Neural cell (in vitro differentiated cells): ENCODE measurements around the gene LPAR1. TPM values are rescaled to one million over a fixed set of nuclear protein-coding genes. Genes with fewer than 3 reads are reported as not detected.

Experiments used
- H2AFZ ChIP-seq: fragments of 200-600, 300-800 bp; sonication (generic), shearing (Covaris generic); 2 replicates; pipeline ENCODE4 v1.6.0; 2014; ENCODE audit warnings: low read depth, mild to moderate bottlenecking, antibody characterized with exemption, low read length, moderate library complexity
- H3F3A ChIP-seq: fragments of 200-600 bp; shearing (Covaris generic); 2 replicates; pipeline ENCODE4 v1.6.1; 2016; ENCODE audit warnings: mild to moderate bottlenecking, moderate library complexity, mixed read lengths, antibody characterized with exemption, low read length; ENCODE audit not compliant: insufficient read depth, poor library complexity, severe bottlenecking
- H3K27ac ChIP-seq: fragments of 200-600, 300-800 bp; sonication (generic), shearing (Covaris generic); 2 replicates; pipeline ENCODE4 v1.5.1; 2014; ENCODE audit warnings: mild to moderate bottlenecking, low read length, moderate library complexity
- H3K27me3 ChIP-seq: fragments of 300-800, 200-600 bp; sonication (generic), shearing (Covaris generic); 2 replicates; pipeline ENCODE4 v1.6.0; 2014; ENCODE audit warnings: mild to moderate bottlenecking, low read depth, low read length, moderate library complexity; ENCODE audit not compliant: insufficient read depth
- H3K36me3 ChIP-seq: fragments of 300-800, 200-600 bp; sonication (generic), shearing (Covaris generic); 2 replicates; pipeline ENCODE4 v1.5.1; 2014; ENCODE audit warnings: mild to moderate bottlenecking, antibody characterized with exemption, low read length, moderate library complexity; ENCODE audit not compliant: insufficient read depth
- H3K4me2 ChIP-seq: fragments of 300-800, 200-600 bp; sonication (generic), shearing (Covaris generic); 2 replicates; pipeline ENCODE4 v1.6.0; 2014; ENCODE audit warnings: mild to moderate bottlenecking, low read length
- H3K4me3 ChIP-seq: fragments of 300-800, 200-600 bp; sonication (generic), shearing (Covaris generic); 2 replicates; pipeline ENCODE4 v1.5.1; 2014; ENCODE audit warnings: mild to moderate bottlenecking, low read length, moderate library complexity
- H3K79me2 ChIP-seq: fragments of 200-600 bp; shearing (Covaris generic); replicated peaks from 2 replicates; pipeline ENCODE4 v1.6.0; 2014; ENCODE audit warnings: mild to moderate bottlenecking, low read length, moderate library complexity; ENCODE audit not compliant: insufficient read depth
- H3K9ac ChIP-seq: fragments of 300-800, 200-600 bp; sonication (generic), shearing (Covaris generic); 2 replicates; pipeline ENCODE4 v1.6.1; 2016; ENCODE audit warnings: mild to moderate bottlenecking, low read length, mixed read lengths
- H3K9me2 ChIP-seq: fragments of 200-600 bp; shearing (Covaris generic); 2 replicates; pipeline ENCODE4 v1.6.1; 2016; ENCODE audit warnings: mild to moderate bottlenecking, low read length, mixed read lengths; ENCODE audit not compliant: insufficient read depth
- H3K9me3 ChIP-seq: fragments of 200-600, 300-800 bp; sonication (generic), shearing (Covaris generic); 2 replicates; pipeline ENCODE4 v1.6.1; 2016; ENCODE audit warnings: mild to moderate bottlenecking, mixed run types, low read length, moderate library complexity, mixed read lengths
- H4K20me1 ChIP-seq: fragments of 200-600 bp; shearing (Covaris generic); 2 replicates; pipeline ENCODE4 v1.6.1; 2016; ENCODE audit warnings: mild to moderate bottlenecking, mixed run types; ENCODE audit not compliant: insufficient read depth
- CTCF ChIP-seq: fragments of 450-650 bp; IDR thresholded peaks from 2 replicates; pipeline ENCODE4 v1.5.1; 2014; ENCODE audit warnings: antibody characterized with exemption, mild to moderate bottlenecking, moderate library complexity; ENCODE audit not compliant: poor library complexity, severe bottlenecking
- EP300 ChIP-seq: fragments of 450-650 bp; conservative IDR thresholded peaks from 2 replicates; pipeline ENCODE4 v1.6.1; 2014; ENCODE audit warnings: antibody characterized with exemption, mild to moderate bottlenecking, moderate library complexity; ENCODE audit not compliant: poor library complexity, severe bottlenecking
- EZH2 ChIP-seq: fragments of 200-600, 300-800 bp; shearing (Covaris generic), sonication (generic); IDR thresholded peaks from 2 replicates; pipeline ENCODE4 v1.6.1; 2014; ENCODE audit warnings: antibody characterized with exemption, low read length, borderline replicate concordance, mild to moderate bottlenecking; ENCODE audit not compliant: insufficient read depth, poor library complexity, severe bottlenecking
- MXI1 ChIP-seq: fragments of 450-650 bp; conservative IDR thresholded peaks from 2 replicates; pipeline ENCODE4 v1.6.1; 2014; ENCODE audit warnings: antibody characterized with exemption, mild to moderate bottlenecking; ENCODE audit not compliant: poor library complexity, severe bottlenecking
- POLR2AphosphoS5 ChIP-seq: IDR thresholded peaks from 2 replicates; pipeline ENCODE4 v1.6.1; 2012
- RAD21 ChIP-seq: fragments of 450-650 bp; conservative IDR thresholded peaks from 2 replicates; pipeline ENCODE4 v1.6.1; 2014; ENCODE audit warnings: antibody characterized with exemption, mild to moderate bottlenecking, moderate library complexity
- REST ChIP-seq: IDR thresholded peaks from 2 replicates; pipeline ENCODE4 v1.6.1; 2012; ENCODE audit warnings: borderline replicate concordance
- SMC3 ChIP-seq: fragments of 450-650 bp; conservative IDR thresholded peaks from 2 replicates; pipeline ENCODE4 v1.6.1; 2014; ENCODE audit warnings: antibody characterized with exemption, mild to moderate bottlenecking, moderate library complexity; ENCODE audit not compliant: poor library complexity
- TAF1 ChIP-seq: IDR thresholded peaks from 2 replicates; pipeline ENCODE4 v1.6.1; 2012; ENCODE audit warnings: low read depth
- polyA plus RNA-seq: library from polyadenylated mRNA; depleted of rRNA; stranded (reverse); fragments of >200 nt; gene quantifications from 2 replicates; pipeline ENCODE4 v1.2.3, GENCODE V29; 2014

The LPAR1 gene
- polyA plus RNA-seq, 1 donor from 2014 or later: 0.54 TPM

GRCh38 chr9:111034898-111035539 lies 3.3 kb downstream of the LPAR1 start:
- Histone ChIP-seq H3K79me2 (no peaks in the 10 kb centered on the region), H3K4me3 (no peak overlapping the region), H3K27ac (no peak overlapping the region), H3K9ac (no peak overlapping the region), H4K20me1 (no peaks in the 10 kb centered on the region), H3K9me2 (no peaks in the 10 kb centered on the region), H2AFZ (no peak overlapping the region), H3K36me3 (no peaks in the 10 kb centered on the region), H3F3A (no peaks in the 10 kb centered on the region), H3K4me2 (no peak overlapping the region), H3K27me3 (peaks cover 56% of the 10 kb centered on the region), H3K9me3 (no peaks in the 10 kb centered on the region)
- TF ChIP-seq TAF1: no peak

- H3K27ac ChIP-seq: no peak overlapping the region
- H3K27me3 ChIP-seq: peaks cover 49% of the 10 kb centered on the region
- no peak for TF ChIP-seq REST
- TF ChIP-seq SMC3: no peak
- no peak for TF ChIP-seq POLR2AphosphoS5
- TF ChIP-seq EP300: no peak
- no peak for TF ChIP-seq TAF1
- TF ChIP-seq CTCF: no peak
- TF ChIP-seq EZH2: no peak
- no peak for TF ChIP-seq MXI1
- TF ChIP-seq RAD21: no peak
- no peak overlapping the region for H2AFZ ChIP-seq
- H4K20me1 ChIP-seq: no peaks in the 10 kb centered on the region
- H3K36me3 ChIP-seq: no peaks in the 10 kb centered on the region
- no peaks in the 10 kb centered on the region for H3K9me2 ChIP-seq
- H3K9ac ChIP-seq: no peak overlapping the region
- no peak overlapping the region for H3K4me2 ChIP-seq
- no peaks in the 10 kb centered on the region for H3F3A ChIP-seq
- no peak overlapping the region for H3K4me3 ChIP-seq
- no peaks in the 10 kb centered on the region for H3K79me2 ChIP-seq
- H3K9me3 ChIP-seq: no peaks in the 10 kb centered on the region
Observed at GRCh38 chr9:111034170-111034897, 3.9 kb downstream of the LPAR1 start.
